ENCODE results near the gene ZFAND3.

DNA sequence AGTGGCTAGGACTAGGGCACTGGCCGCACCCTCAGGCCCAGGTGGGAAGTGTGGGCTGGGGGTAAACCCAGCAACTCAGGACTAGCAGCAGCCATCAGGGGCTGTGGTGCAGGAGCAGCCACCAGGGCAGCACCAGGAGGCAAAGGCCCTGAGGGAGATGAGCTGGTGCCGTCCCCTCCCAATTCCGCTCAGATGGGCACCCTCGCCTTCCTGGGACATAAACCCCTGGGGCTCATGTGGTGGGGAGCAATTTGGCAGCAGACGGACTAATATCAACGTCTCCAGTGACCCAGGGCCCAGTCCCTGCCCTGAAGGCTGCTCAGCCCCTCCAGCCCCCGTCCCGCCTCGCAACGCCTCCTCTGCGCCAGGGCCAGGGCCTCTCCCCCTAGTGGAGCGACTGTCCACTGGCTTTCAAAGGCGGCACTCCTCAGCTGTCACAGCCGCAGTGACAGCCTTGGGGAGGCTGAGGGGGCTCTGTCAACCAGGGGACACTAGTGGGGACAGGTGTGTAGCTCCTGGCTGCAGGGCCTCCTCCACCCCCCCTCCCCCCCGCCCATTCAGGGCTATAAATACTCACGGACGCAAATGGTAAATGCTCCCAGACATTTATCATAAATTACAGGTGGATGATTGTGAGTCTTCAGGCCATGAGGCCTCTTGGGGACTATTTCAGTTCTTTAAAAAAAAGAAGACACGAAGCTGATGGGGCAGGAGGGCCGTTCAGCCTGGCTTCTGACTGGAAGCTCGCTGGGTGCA, 349.9 kb downstream of the ZFAND3 start:
- TF ChIP-seq, protein P1, sequence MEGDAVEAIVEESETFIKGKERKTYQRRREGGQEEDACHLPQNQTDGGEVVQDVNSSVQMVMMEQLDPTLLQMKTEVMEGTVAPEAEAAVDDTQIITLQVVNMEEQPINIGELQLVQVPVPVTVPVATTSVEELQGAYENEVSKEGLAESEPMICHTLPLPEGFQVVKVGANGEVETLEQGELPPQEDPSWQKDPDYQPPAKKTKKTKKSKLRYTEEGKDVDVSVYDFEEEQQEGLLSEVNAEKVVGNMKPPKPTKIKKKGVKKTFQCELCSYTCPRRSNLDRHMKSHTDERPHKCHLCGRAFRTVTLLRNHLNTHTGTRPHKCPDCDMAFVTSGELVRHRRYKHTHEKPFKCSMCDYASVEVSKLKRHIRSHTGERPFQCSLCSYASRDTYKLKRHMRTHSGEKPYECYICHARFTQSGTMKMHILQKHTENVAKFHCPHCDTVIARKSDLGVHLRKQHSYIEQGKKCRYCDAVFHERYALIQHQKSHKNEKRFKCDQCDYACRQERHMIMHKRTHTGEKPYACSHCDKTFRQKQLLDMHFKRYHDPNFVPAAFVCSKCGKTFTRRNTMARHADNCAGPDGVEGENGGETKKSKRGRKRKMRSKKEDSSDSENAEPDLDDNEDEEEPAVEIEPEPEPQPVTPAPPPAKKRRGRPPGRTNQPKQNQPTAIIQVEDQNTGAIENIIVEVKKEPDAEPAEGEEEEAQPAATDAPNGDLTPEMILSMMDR (conservative IDR thresholded peaks at IDR 0.05; ENCODE audit: low read length) = no peak
- no peak for TF ChIP-seq EZH2phosphoT487 (IDR thresholded peaks at IDR 0.05; ENCODE audit: borderline replicate concordance, low read depth, low read length)

All from OCI-LY7 (cell line).